NAMALWA (cell line): ENCODE results near the gene ZNF578.
"Not testable (repeated sequence)": the region's sequence is repeated elsewhere in the genome, so short reads cannot be mapped to it uniquely, and the experiment has no call there.

Experiments used
- DNase-seq: peaks from one replicate; pipeline ENCODE4 v3.0.0-alpha.2; 2015; ENCODE audit warnings: low spot score

Gene ZNF578

GRCh38 chr19:52561611-52562010 lies 108.3 kb downstream of the ZNF578 start:
- not testable (repeated sequence) for DNase-seq
